ENCODE data around the gene MPRIP. TPM values are rescaled to one million over a fixed set of nuclear protein-coding genes. Genes with fewer than 3 reads are reported as not detected.

The MPRIP gene
- polyA plus RNA-seq, 1 of the 3 experiments (the other 2 are of a cell fraction) = 64.4 TPM

- Histone ChIP-seq H3K36me3 (replicated peaks in 1 of 2; ENCODE audit: control insufficient read depth in 1 of 2, insufficient read depth in 2 of 2, low read length in 1 of 2) (peaks cover 8 to 74% of the 10 kb centered on the region in 2 experiments), H4K20me1 (ENCODE audit: insufficient read depth) (peaks cover 24% of the 10 kb centered on the region; the same call in 1 of the 2 replicates)
Measured at GRCh38 chr17:17134051-17134956, 92.0 kb downstream of the MPRIP start.

More at GRCh38 chr17:17134051-17134956, 92.0 kb downstream of the MPRIP start:
- Histone ChIP-seq H3F3A (replicated peaks; ENCODE audit: insufficient read depth) (no peaks in the 10 kb centered on the region), H3K4me2 (no peak overlapping the region), H3K27me3 (ENCODE audit: insufficient read depth) (no peaks in the 10 kb centered on the region), H2AFZ (ENCODE audit: low read depth) (no peak overlapping the region), H3K27ac (ENCODE audit: low read depth in 2 of 2, low read length in 1 of 2) (no peak overlapping the region; a peak in 1 of 4 replicates), H3K9me2 (no peaks in the 10 kb centered on the region), H3K4me3 (ENCODE audit: low read depth in 2 of 2, low read length in 1 of 2) (no peak overlapping the region), H3K9ac (no peak overlapping the region), H3K4me1 (ENCODE audit: control insufficient read depth in 1 of 2, insufficient read depth in 2 of 2, low read depth in 1 of 2, low read length in 1 of 2) (no peaks in the 10 kb centered on the region; a peak in 1 of 4 replicates), H3K9me3 (no peaks in the 10 kb centered on the region), H3K79me2 (ENCODE audit: insufficient read depth) (peaks cover 6% of the 10 kb centered on the region; the same call in 1 of the 2 replicates)
- TF ChIP-seq ZBTB33 (IDR thresholded peaks at IDR 0.05; ENCODE audit: borderline replicate concordance, low read depth) (no peak), TAF1 (IDR thresholded peaks at IDR 0.05; ENCODE audit: borderline replicate concordance, low read depth, low read length) (no peak), EZH2phosphoT487 (IDR thresholded peaks at IDR 0.05; ENCODE audit: borderline replicate concordance, low read depth) (no peak), FOXJ3 (CRISPR knock-in tag; IDR thresholded peaks at IDR 0.05) (no peak), RFX5 (IDR thresholded peaks at IDR 0.05; ENCODE audit: low read length) (no peak), SMC3 (IDR thresholded peaks at IDR 0.05; ENCODE audit: low read depth, low read length) (no peak), MXI1 (IDR thresholded peaks at IDR 0.05; ENCODE audit: low read depth, low read length) (no peak), PBX3 (IDR thresholded peaks at IDR 0.05) (no peak), NRF1 (IDR thresholded peaks at IDR 0.05; ENCODE audit: low read depth, low read length) (no peak), FOXM1 (IDR thresholded peaks at IDR 0.05; ENCODE audit: low read depth) (no peak), ELF1 (IDR thresholded peaks at IDR 0.05) (no peak), USF2 (IDR thresholded peaks at IDR 0.05; ENCODE audit: borderline replicate concordance, low read depth, low read length) (no peak), YY1 (IDR thresholded peaks at IDR 0.05; ENCODE audit: low read depth) (no peak), TCF12 (IDR thresholded peaks at IDR 0.05) (no peak), GATA2 (CRISPR knock-in tag; IDR thresholded peaks at IDR 0.05) (no peak), REST (IDR thresholded peaks at IDR 0.05; ENCODE audit: low read depth, low read length) (no peak), GABPA (IDR thresholded peaks at IDR 0.05; ENCODE audit: low read depth) (no peak), SIN3A (IDR thresholded peaks at IDR 0.05; ENCODE audit: borderline replicate concordance, low read depth, low read length) (no peak)
- WGBS (ENCODE audit: low lambda C conversion rate) = 98% methylated on average over 9 of the region's 14 CpGs
- ChIA-PET CTCF (interaction anchor here (0.6 to 1.4 kb wide), 5 partner anchors 61 to 143 kb away, joined by 3 to 5 read pairs (median 3); no protein-coding TSS in a partner anchor), POLR2A (no interaction called here)
- no peak for DNase-seq
